22Rv1 (cell line): Measurements from ENCODE around the gene CGAS.
"Not testable (repeated sequence)": the region's sequence is repeated elsewhere in the genome, so short reads cannot be mapped to it uniquely, and the experiment has no call there.

Experiments used
- H3K27ac ChIP-seq: fragments of 450-650 bp; 2 replicates; pipeline ENCODE4 v1.5.1; 2017
- ZFX ChIP-seq: fragments of 450-650 bp; IDR thresholded peaks from 2 replicates; pipeline ENCODE4 v1.6.1; 2017; ENCODE audit warnings: antibody characterized with exemption, borderline replicate concordance
- TF ChIP-seq, protein P1 (sequence below): fragments of 450-650 bp; IDR thresholded peaks from 2 replicates; pipeline ENCODE4 v1.5.1; 2017; ENCODE audit warnings: mild to moderate bottlenecking

The CGAS gene

DNA sequence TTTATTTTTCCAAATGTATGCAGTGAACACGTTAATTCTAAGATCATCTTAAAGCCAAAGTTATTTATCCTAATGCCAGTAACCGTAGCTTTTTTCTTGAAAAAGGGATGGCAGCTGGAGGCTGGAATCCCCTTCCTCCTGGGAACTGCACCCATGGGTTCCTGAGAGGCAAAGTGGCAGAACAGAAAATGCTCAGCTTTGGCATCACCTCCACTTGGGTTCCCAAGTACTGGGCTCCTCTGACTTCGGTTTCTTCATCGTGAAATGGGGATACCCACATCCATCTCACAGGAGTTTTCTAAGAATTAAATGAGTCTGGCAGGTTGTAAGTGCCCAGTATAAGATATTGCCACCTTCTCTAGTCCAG is 63.7 kb downstream of the CGAS start:
- H3K27ac ChIP-seq: no peak overlapping the region
- TF ChIP-seq, protein P1, sequence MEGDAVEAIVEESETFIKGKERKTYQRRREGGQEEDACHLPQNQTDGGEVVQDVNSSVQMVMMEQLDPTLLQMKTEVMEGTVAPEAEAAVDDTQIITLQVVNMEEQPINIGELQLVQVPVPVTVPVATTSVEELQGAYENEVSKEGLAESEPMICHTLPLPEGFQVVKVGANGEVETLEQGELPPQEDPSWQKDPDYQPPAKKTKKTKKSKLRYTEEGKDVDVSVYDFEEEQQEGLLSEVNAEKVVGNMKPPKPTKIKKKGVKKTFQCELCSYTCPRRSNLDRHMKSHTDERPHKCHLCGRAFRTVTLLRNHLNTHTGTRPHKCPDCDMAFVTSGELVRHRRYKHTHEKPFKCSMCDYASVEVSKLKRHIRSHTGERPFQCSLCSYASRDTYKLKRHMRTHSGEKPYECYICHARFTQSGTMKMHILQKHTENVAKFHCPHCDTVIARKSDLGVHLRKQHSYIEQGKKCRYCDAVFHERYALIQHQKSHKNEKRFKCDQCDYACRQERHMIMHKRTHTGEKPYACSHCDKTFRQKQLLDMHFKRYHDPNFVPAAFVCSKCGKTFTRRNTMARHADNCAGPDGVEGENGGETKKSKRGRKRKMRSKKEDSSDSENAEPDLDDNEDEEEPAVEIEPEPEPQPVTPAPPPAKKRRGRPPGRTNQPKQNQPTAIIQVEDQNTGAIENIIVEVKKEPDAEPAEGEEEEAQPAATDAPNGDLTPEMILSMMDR: no peak
- TF ChIP-seq ZFX: no peak

DNA sequence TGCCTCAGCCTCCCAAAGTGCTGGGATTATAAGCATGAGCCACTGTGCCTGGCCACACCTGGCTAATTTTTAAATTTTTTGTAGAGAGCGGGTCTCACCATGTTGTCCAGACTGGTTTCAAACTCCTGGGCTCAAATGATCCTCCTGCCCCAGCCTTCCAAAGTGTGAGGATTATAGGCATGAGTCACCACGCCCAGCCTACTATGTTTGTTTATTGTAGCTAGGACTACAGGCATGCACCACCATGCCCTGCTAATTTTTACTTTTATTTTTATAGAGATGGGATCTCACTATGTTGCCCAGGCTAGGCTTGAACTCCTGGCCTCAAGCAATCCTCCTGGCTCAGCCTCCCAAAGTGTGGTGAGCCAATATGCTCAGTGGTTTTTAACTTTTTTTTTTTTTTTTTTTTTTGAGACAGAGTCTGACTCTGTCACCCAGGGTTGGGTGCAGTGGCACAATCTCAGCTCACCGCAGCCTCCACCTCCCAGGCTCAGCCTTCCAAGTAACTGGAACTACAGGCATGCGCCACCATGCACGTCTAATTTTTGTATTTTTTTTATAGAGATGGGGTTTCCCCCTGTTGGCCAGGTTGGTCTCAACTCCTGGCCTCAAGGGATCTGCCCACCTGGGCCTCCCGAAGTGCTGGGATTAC is 69.5 kb downstream of the CGAS start:
- no peak for TF ChIP-seq ZFX
- TF ChIP-seq, protein P1: no peak

DNA sequence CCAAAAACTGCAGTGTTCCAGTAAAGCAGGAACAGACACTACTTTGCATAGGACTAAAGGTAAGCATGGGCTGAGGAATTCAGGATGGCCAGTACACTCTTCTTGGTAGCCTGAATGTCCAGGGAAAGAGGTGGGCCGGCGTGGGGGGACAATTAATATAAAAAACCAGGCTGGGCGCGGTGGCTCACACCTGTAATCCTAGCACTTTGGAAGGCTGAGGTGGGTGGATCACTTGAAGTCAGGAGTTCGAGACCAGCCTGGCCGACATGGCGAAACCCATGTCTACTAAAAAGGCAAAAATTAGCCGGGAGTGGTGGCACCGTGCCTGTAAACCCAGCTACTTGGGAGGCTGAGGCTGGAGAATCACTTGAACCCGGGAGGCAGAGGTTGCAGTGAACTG is 70.6 kb downstream of the CGAS start:
- not testable (repeated sequence) for H3K27ac ChIP-seq

More for the DNA sequence above, 69.5 kb downstream of the CGAS start:
- H3K27ac ChIP-seq: no peak overlapping the region

DNA sequence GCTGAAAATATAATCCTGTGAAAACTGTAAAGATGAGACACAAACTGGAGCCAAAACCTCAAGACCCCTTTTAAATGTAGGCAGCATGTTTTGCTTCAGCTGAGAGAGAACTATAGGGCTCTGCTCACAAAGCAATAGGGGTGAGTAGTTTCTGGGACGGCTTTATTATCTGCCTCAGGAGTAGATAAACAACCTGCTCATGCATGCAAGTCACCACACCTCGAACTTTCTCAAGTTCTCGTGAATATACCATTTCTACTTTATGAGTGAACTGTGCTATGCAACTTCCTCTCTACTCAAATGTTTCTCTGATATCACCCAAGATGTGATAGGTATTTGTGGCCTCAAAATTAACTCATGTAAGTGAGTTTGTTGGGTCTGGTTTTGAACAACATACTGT is 74.9 kb downstream of the CGAS start:
- TF ChIP-seq, protein P1: no peak
- TF ChIP-seq ZFX: no peak
- no peak overlapping the region for H3K27ac ChIP-seq

DNA sequence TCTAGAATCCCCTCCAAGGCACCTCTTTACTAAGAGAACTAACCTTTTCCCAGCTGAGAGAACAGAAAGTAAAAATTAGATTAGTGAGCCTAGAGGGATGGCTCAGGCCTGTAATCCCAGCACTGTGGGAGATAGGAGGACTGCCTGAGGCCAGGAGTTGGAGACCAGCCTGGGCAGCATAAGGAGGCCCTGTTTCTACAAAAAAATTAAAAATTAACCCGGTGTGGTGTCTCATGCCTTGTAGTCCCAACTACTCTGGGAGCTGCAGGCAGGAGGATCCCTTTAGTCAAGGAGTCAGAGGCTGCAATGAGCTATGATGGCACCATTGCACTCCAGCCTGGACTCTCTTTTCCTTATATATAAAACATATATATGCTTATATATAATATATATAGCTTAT is 76.9 kb downstream of the CGAS start:
- peak overlapping the region; percentile 32; the same call in 1 of the 2 replicates for H3K27ac ChIP-seq
- TF ChIP-seq ZFX: no peak
- TF ChIP-seq, protein P1: no peak
